ENCODE results near the gene OBP2B. TPM values are rescaled to one million over a fixed set of nuclear protein-coding genes. Genes with fewer than 3 reads are reported as not detected.

Gene OBP2B
- total and polyA plus RNA-seq, 2 experiments from 2014 or later, result not detected

GRCh38 chr9:133158695-133159094, 50.4 kb downstream of the OBP2B start (continued):
- TF ChIP-seq CTCF (conservative IDR thresholded peaks at IDR 0.05; ENCODE audit: low read depth in 2 of 2), result no peak
- no peak for TF ChIP-seq POLR2AphosphoS5 (IDR thresholded peaks at IDR 0.05; ENCODE audit: low read depth)
- no peak for TF ChIP-seq ZNF462 (CRISPR knock-in tag; IDR thresholded peaks at IDR 0.05)
- TF ChIP-seq STAT1 (IDR thresholded peaks at IDR 0.05; ENCODE audit: unreplicated experiment), result no peak

Other genes with a start within 250 kb of the OBP2B start
- 0.38 and 1.0 TPM in 2 replicates for gene GFI1B, start 230.6 kb downstream of the OBP2B start, total RNA-seq (2014; rRNA removed; shearing (Covaris generic))
- gene GFI1B, start 230.6 kb downstream of the OBP2B start, polyA plus RNA-seq (2016; fragmentation: Nextera tagmentation; extraction: Ambion mirVana), result 0.28 TPM in 1 of 2 replicates, not detected in the other
- gene GTF3C5, start 178.3 kb downstream of the OBP2B start, total RNA-seq (2014; rRNA removed; shearing (Covaris generic)), result 78.8 and 81.1 TPM in 2 replicates
- gene GTF3C5, start 178.3 kb downstream of the OBP2B start, polyA plus RNA-seq (2016; fragmentation: Nextera tagmentation; extraction: Ambion mirVana), result 41.2 and 46.0 TPM in 2 replicates
- gene CEL, start 147.3 kb downstream of the OBP2B start, total RNA-seq (2014; rRNA removed; shearing (Covaris generic)), result 1.0 and 2.3 TPM in 2 replicates
- gene CEL, start 147.3 kb downstream of the OBP2B start, polyA plus RNA-seq (2016; fragmentation: Nextera tagmentation; extraction: Ambion mirVana), result 0.26 and 0.27 TPM in 2 replicates
- gene RALGDS, start 88.0 kb downstream of the OBP2B start, total RNA-seq (2014; rRNA removed; shearing (Covaris generic)), result 15.5 and 20.3 TPM in 2 replicates
- gene RALGDS, start 88.0 kb downstream of the OBP2B start, polyA plus RNA-seq (2016; fragmentation: Nextera tagmentation; extraction: Ambion mirVana), result 6.1 and 8.6 TPM in 2 replicates
- 15.7 and 22.4 TPM in 2 replicates for gene GBGT1, start 45.3 kb downstream of the OBP2B start, total RNA-seq (2014; rRNA removed; shearing (Covaris generic))
- 3.7 and 4.9 TPM in 2 replicates for gene GBGT1, start 45.3 kb downstream of the OBP2B start, polyA plus RNA-seq (2016; fragmentation: Nextera tagmentation; extraction: Ambion mirVana)
- gene ABO, start 66.0 kb upstream of the OBP2B start, total RNA-seq (2014; rRNA removed; shearing (Covaris generic)), result 0.16 and 0.28 TPM in 2 replicates
- 0.21 and 0.34 TPM in 2 replicates for gene ABO, start 66.0 kb upstream of the OBP2B start, polyA plus RNA-seq (2016; fragmentation: Nextera tagmentation; extraction: Ambion mirVana)
- 27.1 and 27.6 TPM in 2 replicates for gene SURF6, start 126.9 kb upstream of the OBP2B start, total RNA-seq (2014; rRNA removed; shearing (Covaris generic))
- 15.4 and 17.6 TPM in 2 replicates for gene SURF6, start 126.9 kb upstream of the OBP2B start, polyA plus RNA-seq (2016; fragmentation: Nextera tagmentation; extraction: Ambion mirVana)
- 79.2 and 85.7 TPM in 2 replicates for gene MED22, start 138.9 kb upstream of the OBP2B start, total RNA-seq (2014; rRNA removed; shearing (Covaris generic))
- gene MED22, start 138.9 kb upstream of the OBP2B start, polyA plus RNA-seq (2016; fragmentation: Nextera tagmentation; extraction: Ambion mirVana), result 20.4 and 20.9 TPM in 2 replicates
- gene RPL7A, start 139.0 kb upstream of the OBP2B start, total RNA-seq (2014; rRNA removed; shearing (Covaris generic)), result 2,020 and 2,188 TPM in 2 replicates
- 1,644 and 1,788 TPM in 2 replicates for gene RPL7A, start 139.0 kb upstream of the OBP2B start, polyA plus RNA-seq (2016; fragmentation: Nextera tagmentation; extraction: Ambion mirVana)
- 21.6 and 39.1 TPM in 2 replicates for gene SURF1, start 147.2 kb upstream of the OBP2B start, total RNA-seq (2014; rRNA removed; shearing (Covaris generic))
- 51.5 and 52.6 TPM in 2 replicates for gene SURF1, start 147.2 kb upstream of the OBP2B start, polyA plus RNA-seq (2016; fragmentation: Nextera tagmentation; extraction: Ambion mirVana)
- gene SURF2, start 147.3 kb upstream of the OBP2B start, total RNA-seq (2014; rRNA removed; shearing (Covaris generic)), result 32.4 and 39.9 TPM in 2 replicates
- 100 and 104 TPM in 2 replicates for gene SURF2, start 147.3 kb upstream of the OBP2B start, polyA plus RNA-seq (2016; fragmentation: Nextera tagmentation; extraction: Ambion mirVana)
- gene SURF4, start 166.8 kb upstream of the OBP2B start, total RNA-seq (2014; rRNA removed; shearing (Covaris generic)), result 242 and 261 TPM in 2 replicates
- 66.3 and 67.7 TPM in 2 replicates for gene SURF4, start 166.8 kb upstream of the OBP2B start, polyA plus RNA-seq (2016; fragmentation: Nextera tagmentation; extraction: Ambion mirVana)
- gene STKLD1, start 167.1 kb upstream of the OBP2B start, total RNA-seq (2014; rRNA removed; shearing (Covaris generic)), result not detected in 2 replicates
- gene STKLD1, start 167.1 kb upstream of the OBP2B start, polyA plus RNA-seq (2016; fragmentation: Nextera tagmentation; extraction: Ambion mirVana), result 0.57 TPM in 1 of 2 replicates, not detected in the other
- gene REXO4, start 208.8 kb upstream of the OBP2B start, total RNA-seq (2014; rRNA removed; shearing (Covaris generic)), result 34.3 and 36.3 TPM in 2 replicates
- 31.1 and 38.1 TPM in 2 replicates for gene REXO4, start 208.8 kb upstream of the OBP2B start, polyA plus RNA-seq (2016; fragmentation: Nextera tagmentation; extraction: Ambion mirVana)
- 3.1 and 6.0 TPM in 2 replicates for gene ADAMTS13, start 213.1 kb upstream of the OBP2B start, total RNA-seq (2014; rRNA removed; shearing (Covaris generic))
- 4.4 and 6.0 TPM in 2 replicates for gene ADAMTS13, start 213.1 kb upstream of the OBP2B start, polyA plus RNA-seq (2016; fragmentation: Nextera tagmentation; extraction: Ambion mirVana)

All from GM23338 (cell line).